ENCODE data around the gene EIF4E2.

DNA sequence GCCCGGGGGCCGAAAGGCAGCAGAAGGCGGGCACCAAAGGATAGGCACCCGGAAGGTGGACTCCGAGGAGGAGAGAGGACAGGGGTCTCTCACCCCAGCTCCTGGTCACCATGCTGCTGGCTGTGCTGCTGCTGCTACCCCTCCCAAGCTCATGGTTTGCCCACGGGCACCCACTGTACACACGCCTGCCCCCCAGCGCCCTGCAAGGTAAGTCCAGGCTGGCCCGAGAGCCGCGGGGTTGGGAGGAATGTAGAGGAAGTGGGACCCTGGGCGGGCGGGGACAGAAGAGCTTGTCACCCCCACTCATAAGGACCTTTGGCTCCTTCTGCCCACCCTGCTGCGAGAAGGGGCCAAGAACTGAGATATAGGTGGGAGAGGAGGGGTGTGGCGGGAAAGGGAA is 30.0 kb upstream of the EIF4E2 start:
- TF ChIP-seq, protein P1, sequence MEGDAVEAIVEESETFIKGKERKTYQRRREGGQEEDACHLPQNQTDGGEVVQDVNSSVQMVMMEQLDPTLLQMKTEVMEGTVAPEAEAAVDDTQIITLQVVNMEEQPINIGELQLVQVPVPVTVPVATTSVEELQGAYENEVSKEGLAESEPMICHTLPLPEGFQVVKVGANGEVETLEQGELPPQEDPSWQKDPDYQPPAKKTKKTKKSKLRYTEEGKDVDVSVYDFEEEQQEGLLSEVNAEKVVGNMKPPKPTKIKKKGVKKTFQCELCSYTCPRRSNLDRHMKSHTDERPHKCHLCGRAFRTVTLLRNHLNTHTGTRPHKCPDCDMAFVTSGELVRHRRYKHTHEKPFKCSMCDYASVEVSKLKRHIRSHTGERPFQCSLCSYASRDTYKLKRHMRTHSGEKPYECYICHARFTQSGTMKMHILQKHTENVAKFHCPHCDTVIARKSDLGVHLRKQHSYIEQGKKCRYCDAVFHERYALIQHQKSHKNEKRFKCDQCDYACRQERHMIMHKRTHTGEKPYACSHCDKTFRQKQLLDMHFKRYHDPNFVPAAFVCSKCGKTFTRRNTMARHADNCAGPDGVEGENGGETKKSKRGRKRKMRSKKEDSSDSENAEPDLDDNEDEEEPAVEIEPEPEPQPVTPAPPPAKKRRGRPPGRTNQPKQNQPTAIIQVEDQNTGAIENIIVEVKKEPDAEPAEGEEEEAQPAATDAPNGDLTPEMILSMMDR (IDR thresholded peaks at IDR 0.05): no peak
- TF ChIP-seq POLR2A (IDR thresholded peaks at IDR 0.05): no peak

Data from esophagus squamous epithelium (tissue), 4 donors.